Measurements from ENCODE around the gene NRP1. TPM values are rescaled to one million over a fixed set of nuclear protein-coding genes. Genes with fewer than 3 reads are reported as not detected.
A peak's percentile ranks its signal among the peaks of the same experiment; 100 is the strongest.

Gene NRP1
- total RNA-seq, 4 donors from 2014 or later, result 45.7 to 90.0 (median 57.7) TPM

- H3K27ac ChIP-seq, result peak overlapping the region in 1 of 4 donors; percentile 46
- peaks cover 0 to 46% (median 13%) of the 10 kb centered on the region in 4 donors for H3K4me1 ChIP-seq
- WGBS, 2 donors, result 72 to 83% methylated on average over 8 of the region's 8 CpGs
- H3K36me3 ChIP-seq, result peaks cover 0 to 16% (median 2%) of the 10 kb centered on the region in 3 donors
- TF ChIP-seq POLR2A (IDR thresholded peaks at IDR 0.05), result no peak
- no peaks in the 10 kb centered on the region for H3K9me3 ChIP-seq
- no peak overlapping the region for H3K4me3 ChIP-seq
- no peak for DNase-seq (ENCODE audit: low spot score in 2 of 2)
- H3K27me3 ChIP-seq, result no peaks in the 10 kb centered on the region
Observed at GRCh38 chr10:33195608-33196376, 138.7 kb downstream of the NRP1 start.

DNA sequence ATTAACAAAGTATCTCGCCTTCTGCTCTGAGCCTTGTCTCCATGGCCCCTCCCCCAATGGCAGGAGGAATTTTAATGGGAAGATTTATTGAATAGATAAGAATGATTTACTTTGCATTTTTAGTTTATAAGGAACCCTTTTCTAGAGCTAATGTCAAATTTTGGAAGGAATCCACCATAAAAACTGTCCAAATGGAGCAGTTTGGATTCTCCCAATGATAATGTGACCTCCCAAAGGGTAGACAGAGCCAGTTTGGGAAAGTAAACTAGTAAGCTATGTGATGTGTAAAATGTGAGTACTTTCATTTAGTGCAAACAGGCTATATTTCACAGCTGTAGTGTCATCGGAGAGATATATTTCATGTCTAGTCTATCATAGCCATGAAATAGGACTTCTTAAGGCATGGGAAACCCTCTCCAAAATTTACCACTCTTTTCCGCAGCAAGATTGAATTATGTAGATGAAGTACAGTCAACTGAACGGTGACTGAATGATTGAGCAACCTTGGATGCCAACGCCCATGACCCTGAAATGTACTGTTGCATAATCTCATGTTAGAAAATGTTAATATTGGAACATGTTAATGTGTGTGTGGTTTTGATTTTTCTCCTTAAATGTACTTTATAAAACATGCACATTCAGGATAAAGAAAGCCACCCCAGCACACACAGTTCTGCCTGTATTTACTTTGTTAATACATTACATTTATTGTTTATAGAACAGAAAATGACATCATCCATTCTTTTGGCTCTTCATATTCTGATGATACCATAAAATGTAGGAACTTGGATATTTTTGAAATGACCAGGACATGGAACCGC is 140.6 kb downstream of the NRP1 start:
- TF ChIP-seq POLR2A (IDR thresholded peaks at IDR 0.05) (no peak), EP300 (IDR thresholded peaks at IDR 0.05) (peak in 1 of 2 donors; percentile 83)
- Histone ChIP-seq H3K36me3 (peaks cover 0 to 4% (median 2%) of the 10 kb centered on the region in 3 donors), H3K4me1 (peaks cover 0 to 46% (median 13%) of the 10 kb centered on the region in 4 donors), H3K4me3 (no peak overlapping the region), H3K27me3 (no peaks in the 10 kb centered on the region), H3K9me3 (no peaks in the 10 kb centered on the region), H3K27ac (peak overlapping the region in 2 of 4 donors; percentile 44 to 49)
- peak; percentile 22 to 71 for DNase-seq (ENCODE audit: low spot score in 2 of 2)
- WGBS, 2 donors, result 38 to 49% methylated on average over 6 of the region's 6 CpGs

GRCh38 chr10:33193057-33193700 is 141.3 kb downstream of the NRP1 start:
- Histone ChIP-seq H3K4me3 (no peak overlapping the region), H3K27me3 (no peaks in the 10 kb centered on the region), H3K9me3 (no peaks in the 10 kb centered on the region), H3K36me3 (peaks cover 0 to 4% (median 2%) of the 10 kb centered on the region in 3 donors), H3K4me1 (peaks cover 0 to 46% (median 13%) of the 10 kb centered on the region in 4 donors), H3K27ac (peak overlapping the region in 2 of 4 donors; percentile 18 to 65)
- WGBS, 2 donors, result 21% methylated on average over 12 of the region's 12 CpGs
- TF ChIP-seq POLR2A (IDR thresholded peaks at IDR 0.05) (no peak), EP300 (IDR thresholded peaks at IDR 0.05) (peak in 1 of 2 donors; percentile 19), CTCF (IDR thresholded peaks at IDR 0.05) (peak; percentile 63 to 79 (median 77))
- DNase-seq (ENCODE audit: low spot score in 2 of 2), result peak; percentile 79 to 90

- Histone ChIP-seq H3K36me3 (peaks cover 0 to 12% (median 2%) of the 10 kb centered on the region in 3 donors), H3K4me3 (no peak overlapping the region), H3K27ac (no peak overlapping the region), H3K9me3 (no peaks in the 10 kb centered on the region), H3K27me3 (no peaks in the 10 kb centered on the region), H3K4me1 (peaks cover 0 to 41% (median 12%) of the 10 kb centered on the region in 4 donors)
- 84 to 91% methylated on average over 5 of the region's 5 CpGs for WGBS, 2 donors
- TF ChIP-seq CTCF (IDR thresholded peaks at IDR 0.05) (no peak), EP300 (IDR thresholded peaks at IDR 0.05) (no peak), POLR2A (IDR thresholded peaks at IDR 0.05) (no peak)
- no peak for DNase-seq (ENCODE audit: low spot score in 2 of 2)
Observed at GRCh38 chr10:33192190-33192589, 142.3 kb downstream of the NRP1 start.

DNA sequence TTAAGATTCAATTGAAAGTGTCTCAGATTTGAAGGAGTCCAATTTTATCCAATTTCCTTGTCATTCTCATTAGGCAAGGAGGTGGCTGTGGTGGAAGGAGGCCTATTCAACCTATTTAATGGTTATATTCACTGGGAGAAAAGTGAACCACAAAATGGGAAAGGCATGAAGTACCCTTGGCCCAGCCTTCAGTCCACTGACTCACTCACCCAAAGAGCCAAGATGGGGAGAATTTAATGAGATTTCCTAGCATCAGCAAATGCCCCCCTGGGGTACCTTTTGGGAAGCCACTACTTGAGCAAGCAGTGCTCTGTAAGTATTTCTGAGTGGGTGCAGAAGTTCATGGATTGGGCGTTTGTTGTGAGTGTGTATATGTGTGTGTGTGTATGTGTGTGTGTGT is 144.1 kb downstream of the NRP1 start:
- Histone ChIP-seq H3K9me3 (no peaks in the 10 kb centered on the region), H3K4me1 (peaks cover 0 to 25% (median 9%) of the 10 kb centered on the region in 4 donors), H3K27me3 (no peaks in the 10 kb centered on the region), H3K36me3 (peaks cover 0 to 23% (median 0%) of the 10 kb centered on the region in 3 donors), H3K4me3 (no peak overlapping the region), H3K27ac (no peak overlapping the region)
- no peak for TF ChIP-seq CTCF (IDR thresholded peaks at IDR 0.05)
- TF ChIP-seq POLR2A (IDR thresholded peaks at IDR 0.05), result no peak
- no peak for TF ChIP-seq EP300 (IDR thresholded peaks at IDR 0.05)
- WGBS, 2 donors, result 80 to 88% methylated on average over 1 of the region's 1 CpG
- DNase-seq (ENCODE audit: low spot score in 2 of 2), result no peak
